GM21737 (cell line): ENCODE results near the gene GIGYF2.
"Not testable (repeated sequence)": the region's sequence is repeated elsewhere in the genome, so short reads cannot be mapped to it uniquely, and the experiment has no call there.

Experiments used
- ATAC-seq: cut with Tn5 transposase; IDR thresholded peaks from one replicate; pipeline ENCODE4 v1.9.1; 2021; ENCODE audit warnings: mild to moderate bottlenecking, moderate library complexity; ENCODE audit not compliant: unreplicated experiment

The GIGYF2 gene

DNA sequence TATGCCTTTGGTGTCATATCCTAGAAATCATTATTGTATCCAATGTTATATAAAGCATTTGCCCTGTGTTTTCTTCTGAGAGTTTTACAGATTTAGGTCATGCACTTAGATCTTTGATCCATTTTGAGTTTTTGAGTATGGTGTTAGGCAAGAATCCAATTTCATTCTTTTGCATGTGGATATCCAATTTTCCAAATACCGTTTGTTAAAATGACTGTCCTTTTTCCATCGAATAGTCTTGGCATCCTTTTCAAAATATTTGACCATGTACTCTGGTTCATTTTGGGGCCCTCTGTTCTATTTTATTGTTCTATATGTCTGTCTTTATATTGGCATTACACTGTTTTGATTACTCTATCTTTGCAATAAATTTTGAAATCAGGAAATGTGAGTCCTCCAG is 103.0 kb downstream of the GIGYF2 start:
- ATAC-seq = no peak

- ATAC-seq = no peak
These were observed 105.0 kb downstream of the GIGYF2 start for GRCh38 chr2:232802091-232802490.

- ATAC-seq = no peak
These were observed 112.4 kb downstream of the GIGYF2 start for GRCh38 chr2:232809349-232810124.

DNA sequence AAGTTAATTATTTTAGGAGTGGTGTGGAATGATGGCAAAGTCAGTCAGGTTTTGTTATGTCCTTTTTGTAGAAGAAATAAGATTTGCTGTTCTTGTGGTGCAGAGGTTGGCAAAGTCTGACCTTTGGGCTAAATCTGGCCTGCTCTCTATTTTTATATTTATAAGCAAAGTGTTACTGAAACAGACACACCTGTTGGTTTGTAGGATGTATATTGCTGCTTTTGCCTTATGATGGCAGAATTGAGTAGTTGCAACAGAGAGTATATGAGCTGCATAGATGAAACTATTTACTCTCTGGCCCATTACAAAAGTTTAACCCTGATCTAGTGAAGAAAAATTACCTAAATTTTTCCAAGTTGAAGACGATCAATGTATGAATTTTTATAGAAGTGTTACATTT is 113.3 kb downstream of the GIGYF2 start:
- no peak for ATAC-seq

DNA sequence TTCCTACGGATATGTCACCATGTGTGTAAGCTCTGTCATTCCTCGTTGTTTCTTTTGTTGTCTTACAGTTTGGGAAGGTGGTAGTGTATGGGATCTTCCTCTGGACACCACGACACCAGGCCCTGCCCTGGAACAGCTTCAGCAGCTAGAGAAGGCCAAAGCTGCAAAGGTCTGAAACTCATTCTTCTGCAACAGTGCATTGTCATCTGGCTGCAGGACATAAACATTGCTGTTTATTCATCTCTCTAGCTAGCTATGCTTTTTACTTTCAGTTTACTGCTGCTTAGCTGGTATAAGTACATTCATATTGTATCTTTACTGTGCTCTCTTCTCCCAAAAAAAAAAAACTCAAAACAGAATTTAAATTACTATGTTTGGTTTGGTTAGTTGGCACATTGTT is 118.4 kb downstream of the GIGYF2 start:
- no peak for ATAC-seq

GRCh38 chr2:232816657-232817056 is 119.5 kb downstream of the GIGYF2 start:
- no peak for ATAC-seq

- no peak for ATAC-seq
These were observed 120.6 kb downstream of the GIGYF2 start for GRCh38 chr2:232817756-232818155.

- ATAC-seq = no peak
These were observed 132.9 kb downstream of the GIGYF2 start for GRCh38 chr2:232829988-232830387.

DNA sequence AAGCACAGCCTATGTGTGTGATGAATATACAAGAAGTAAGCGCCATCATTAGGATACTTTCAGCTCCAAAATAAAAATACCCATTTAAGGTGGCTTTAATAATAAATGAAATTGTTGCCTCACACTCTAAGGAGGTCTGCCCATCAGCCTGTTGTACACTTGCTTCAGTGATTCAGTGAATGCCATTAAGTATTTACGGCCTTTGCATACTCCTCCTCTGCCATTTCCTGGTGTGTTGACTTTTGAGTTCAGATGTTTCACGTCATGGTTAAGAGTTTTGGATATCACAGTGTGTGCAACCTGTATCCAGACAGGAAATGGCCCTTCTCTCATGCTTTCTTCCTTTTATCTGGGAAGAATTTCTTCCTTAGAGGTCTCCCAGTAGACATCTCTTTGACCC is 134.4 kb downstream of the GIGYF2 start:
- no peak for ATAC-seq

- no peak for ATAC-seq
These were observed 136.7 kb downstream of the GIGYF2 start for GRCh38 chr2:232833830-232834229.

DNA sequence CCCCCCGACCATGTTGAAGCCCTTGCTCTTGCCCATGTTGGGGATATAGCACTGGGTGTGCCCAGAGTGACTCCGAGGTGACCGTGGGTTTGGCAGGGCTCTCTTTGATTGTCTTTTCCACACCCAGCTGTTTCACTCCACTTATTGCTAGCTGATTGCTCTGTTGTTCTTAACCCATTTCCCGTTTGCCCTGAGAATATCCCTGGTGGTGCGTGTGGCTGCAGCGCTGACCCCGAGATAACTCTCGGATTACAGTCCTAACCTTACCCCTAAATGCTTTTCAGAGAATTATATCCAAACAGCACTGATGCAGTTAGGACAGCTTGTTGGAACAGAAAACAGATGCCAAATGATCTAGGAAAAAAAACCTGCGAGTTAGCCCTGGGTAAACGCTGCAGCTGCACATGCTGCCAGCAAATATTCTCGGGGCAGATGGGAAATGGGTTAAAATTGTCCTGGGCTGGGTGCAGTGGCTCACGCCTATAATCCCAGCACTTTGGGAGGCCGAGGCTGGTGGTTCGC is 138.6 kb downstream of the GIGYF2 start:
- ATAC-seq = no peak

- ATAC-seq = no peak
These were observed 139.8 kb downstream of the GIGYF2 start for GRCh38 chr2:232836934-232837333.

GRCh38 chr2:232838406-232838874 is 141.3 kb downstream of the GIGYF2 start:
- ATAC-seq = peak; percentile 87

DNA sequence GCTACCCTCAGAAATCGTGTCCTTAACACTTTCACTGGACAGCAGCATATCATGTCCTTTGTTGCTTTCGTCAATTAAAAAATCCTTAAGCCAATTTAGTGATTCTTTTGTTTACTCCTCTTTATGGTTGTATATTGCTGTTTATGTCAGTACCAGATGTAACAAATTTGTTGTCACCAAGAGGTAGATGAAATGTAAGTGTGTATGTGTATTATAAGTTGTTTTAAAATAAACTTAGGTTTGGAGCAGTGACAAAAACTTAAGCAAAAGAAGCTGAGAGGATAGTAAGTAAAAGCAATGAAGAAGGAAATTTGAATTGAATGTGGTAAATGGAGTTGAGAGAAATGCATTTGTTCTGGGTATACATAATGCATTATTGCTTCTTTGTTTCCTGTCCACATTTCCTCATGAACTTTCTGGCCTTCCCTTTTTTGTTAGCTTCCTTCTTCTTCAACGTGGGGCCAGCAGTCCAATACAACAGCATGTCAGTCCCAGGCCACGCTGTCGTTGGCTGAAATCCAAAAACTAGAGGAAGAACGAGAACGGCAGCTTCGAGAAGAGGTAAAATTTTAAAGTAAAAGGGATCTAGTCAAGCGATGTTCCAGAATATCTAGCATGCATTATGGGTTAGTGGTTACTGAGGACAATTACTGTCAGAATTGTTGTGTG is 142.4 kb downstream of the GIGYF2 start:
- no peak for ATAC-seq

DNA sequence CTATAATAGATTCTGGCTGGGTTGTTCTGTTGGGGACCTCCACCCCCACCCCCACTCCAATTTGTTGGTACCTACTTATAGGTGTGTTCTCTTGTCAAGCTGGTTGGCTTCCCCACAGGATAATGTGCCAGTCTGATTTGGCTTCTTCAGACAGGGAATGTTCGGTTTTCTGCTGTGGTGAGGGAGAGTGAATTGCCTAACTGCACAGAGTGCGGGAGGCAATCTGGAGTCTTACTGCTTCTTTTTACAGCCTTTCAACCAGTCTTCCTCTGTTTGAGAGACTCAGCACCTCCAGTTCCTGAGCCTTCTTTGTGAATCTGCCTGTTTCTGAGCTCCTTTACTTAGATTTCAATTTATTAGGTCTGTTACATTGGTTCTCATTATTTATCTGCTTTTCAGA is 145.6 kb downstream of the GIGYF2 start:
- no peak for ATAC-seq

DNA sequence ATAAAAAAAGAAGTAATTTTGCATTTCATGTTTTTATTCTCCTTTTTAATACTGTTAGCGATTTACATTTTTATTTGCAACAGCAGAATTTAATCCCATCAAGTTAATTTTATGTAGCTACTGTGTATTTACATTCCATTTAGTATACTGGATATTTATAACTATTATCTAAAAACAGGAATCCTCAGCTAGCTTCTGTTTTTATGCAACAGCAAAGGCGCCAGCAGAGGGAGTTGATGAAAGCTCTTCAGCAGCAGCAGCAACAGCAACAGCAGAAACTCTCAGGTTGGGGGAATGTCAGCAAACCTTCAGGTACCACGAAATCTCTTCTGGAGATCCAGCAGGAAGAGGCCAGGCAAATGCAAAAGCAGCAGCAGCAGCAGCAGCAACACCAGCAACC is 146.7 kb downstream of the GIGYF2 start:
- ATAC-seq = no peak

DNA sequence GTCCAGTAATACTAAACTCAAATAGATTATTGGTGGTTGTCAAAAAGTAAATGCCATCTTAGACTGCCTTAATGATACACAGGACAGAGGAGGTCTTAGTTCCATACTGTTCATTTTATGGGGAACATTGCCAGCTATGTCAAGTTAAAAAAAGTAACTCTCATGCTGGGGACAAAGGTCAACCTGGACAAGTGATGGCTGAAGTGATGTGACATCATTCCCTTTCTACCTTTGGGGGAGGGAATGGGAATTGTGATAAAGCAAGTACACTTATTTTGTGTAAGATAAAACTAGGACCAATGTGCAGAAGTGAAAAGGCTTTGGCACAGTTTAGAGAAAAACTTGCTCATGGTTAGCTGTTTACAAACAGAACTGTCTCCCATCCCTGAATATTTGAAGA is 148.9 kb downstream of the GIGYF2 start:
- ATAC-seq = no peak

GRCh38 chr2:232850039-232850438 is 152.9 kb downstream of the GIGYF2 start:
- ATAC-seq = no peak

GRCh38 chr2:232852081-232852480 is 154.9 kb downstream of the GIGYF2 start:
- ATAC-seq = not testable (repeated sequence)

GRCh38 chr2:232852676-232853075 is 155.5 kb downstream of the GIGYF2 start:
- ATAC-seq = no peak

GRCh38 chr2:232854082-232854481 is 157.0 kb downstream of the GIGYF2 start:
- ATAC-seq = no peak

- ATAC-seq = no peak
These were observed 160.0 kb downstream of the GIGYF2 start for GRCh38 chr2:232857158-232857563.
